OCI-LY3 (cell line): Measurements from ENCODE around the gene TNFRSF1B.

ENCODE experiments used
- CTCF ChIP-seq: fragments of 200-600, 300-600 bp; sonication (generic); IDR thresholded peaks from 2 replicates; pipeline ENCODE4 v1.5.1; 2014; ENCODE audit warnings: antibody characterized with exemption, low read length, low read depth
- EZH2phosphoT487 ChIP-seq: fragments of 200-600 bp; shearing (Covaris generic); IDR thresholded peaks from 2 replicates; pipeline ENCODE4 v1.6.1; 2018; ENCODE audit warnings: antibody characterized with exemption, mixed run types, low read depth

DNA sequence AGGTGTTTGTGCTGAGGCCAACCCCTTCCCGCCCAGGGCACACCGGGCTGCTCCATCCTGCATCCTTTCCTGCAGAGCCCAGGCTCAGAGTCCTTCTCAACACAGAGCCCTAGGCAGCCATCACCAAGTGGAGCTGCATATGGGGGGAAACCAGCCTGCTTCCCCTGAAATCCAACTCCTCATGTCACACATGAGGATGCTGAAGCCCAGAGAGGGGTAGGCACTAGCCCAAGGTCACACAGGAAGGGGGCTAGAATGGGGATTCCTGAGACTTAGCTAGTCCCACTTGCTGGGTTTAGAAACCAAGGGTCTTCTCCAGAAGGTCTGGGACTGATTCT is 5.5 kb upstream of the TNFRSF1B start:
- TF ChIP-seq CTCF, result no peak
- TF ChIP-seq EZH2phosphoT487, result no peak
